ENCODE data around the gene SAMM50.

The SAMM50 gene

DNA sequence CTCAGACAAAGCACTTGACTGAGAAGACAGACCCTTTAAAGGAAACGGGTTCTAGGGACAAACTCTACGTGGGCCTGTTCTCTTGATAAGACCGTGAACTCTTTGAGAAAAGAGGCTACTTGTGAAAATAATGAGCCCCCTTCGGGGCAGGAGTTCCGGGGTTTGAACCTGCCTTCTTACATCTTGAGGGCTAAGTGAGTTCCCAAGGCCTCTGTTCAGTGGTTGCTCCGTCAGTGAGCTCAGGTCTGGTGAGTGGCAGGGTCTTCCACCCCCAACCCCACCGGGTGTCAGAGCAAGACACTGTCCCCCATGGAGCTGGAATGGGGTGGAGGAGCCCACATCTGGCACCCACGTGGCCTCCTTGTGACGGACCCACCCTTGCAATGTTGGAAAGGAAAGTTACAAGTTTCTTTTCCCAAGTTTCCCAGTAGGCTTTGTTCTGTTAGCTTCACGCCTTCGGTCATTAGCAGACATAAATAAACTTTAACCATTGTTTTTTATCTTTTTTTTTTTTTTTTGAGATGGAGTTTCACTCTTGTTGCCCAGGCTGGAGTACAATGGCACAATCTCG is 6.3 kb upstream of the SAMM50 start:
- DNase-seq = no peak

DNA sequence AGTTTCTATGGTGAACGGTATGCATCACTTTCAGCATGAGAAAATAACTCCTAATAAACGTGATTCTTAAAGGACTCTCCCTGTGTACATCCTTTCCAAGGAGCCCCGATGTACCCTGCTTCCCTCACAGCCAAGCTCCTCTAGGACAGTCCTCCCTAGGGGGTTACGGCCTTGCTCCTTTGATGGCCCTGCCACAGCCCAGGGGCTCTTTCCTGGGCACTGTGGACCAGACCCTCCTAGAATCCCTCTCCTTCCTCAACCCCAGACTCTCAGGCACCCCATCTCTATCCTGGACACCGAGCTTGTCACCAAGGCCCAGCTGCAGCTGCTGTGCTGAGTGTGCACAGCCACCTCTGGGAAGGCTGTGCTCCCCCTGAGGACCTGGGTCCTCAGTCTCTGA is 3.9 kb upstream of the SAMM50 start:
- DNase-seq = no peak

DNA sequence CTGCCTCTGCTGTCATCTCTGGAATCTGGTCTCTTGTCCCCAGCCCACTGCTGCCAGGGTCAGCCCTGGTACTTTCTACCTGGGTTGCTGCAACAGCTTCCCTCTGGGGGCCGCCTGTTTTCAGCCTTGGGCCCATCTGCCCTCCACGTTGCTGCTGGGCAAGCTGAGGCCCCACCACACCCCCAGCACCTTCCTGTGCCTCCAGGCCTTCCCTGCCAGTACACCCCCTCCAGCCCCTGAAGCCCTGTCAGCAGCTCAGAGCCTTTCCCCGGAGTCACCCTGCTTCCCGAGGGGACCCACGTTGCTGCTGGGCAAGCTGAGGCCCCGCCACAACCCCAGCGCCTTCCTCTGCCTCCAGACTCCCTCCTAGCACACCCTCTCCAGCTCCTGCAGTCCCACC is 3.3 kb upstream of the SAMM50 start:
- DNase-seq = no peak

DNA sequence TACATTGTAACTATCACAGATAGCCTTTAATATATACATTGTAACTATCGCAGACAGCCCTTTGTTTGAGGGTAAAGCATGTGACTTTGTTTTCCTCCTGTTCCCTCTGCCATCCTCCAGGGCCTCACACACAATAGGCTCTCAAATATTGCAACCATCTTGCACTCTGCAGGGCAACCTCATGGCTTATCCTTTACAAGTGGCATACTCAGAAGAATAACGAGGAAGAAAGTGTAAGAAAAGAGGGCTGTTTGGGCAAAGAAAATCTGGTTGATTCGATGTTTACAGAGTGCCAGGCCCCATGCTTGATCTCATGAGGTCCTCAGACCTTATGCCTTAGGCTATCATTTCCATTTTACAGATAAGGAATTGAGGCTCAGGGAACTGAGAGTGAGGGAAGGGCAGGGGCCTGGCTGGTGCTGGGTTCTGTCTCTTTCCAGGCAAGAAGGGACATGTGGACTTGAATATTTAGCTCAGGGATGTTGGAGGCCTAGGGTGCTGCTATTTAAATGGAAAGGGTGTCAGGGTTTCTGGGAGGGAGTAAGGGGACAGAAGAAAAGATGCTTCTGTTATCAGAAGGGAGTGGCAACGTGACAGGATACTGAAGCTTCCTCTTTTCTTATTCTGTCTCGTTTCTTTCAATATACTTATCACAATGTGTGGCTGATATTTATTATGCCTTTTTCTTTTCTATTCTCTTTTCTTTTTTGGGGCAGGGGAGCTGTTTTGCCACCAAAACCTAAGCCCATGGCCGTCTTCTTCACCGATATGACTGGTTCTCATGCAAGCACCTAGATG is 1.1 kb upstream of the SAMM50 start:
- no peak for DNase-seq

DNA sequence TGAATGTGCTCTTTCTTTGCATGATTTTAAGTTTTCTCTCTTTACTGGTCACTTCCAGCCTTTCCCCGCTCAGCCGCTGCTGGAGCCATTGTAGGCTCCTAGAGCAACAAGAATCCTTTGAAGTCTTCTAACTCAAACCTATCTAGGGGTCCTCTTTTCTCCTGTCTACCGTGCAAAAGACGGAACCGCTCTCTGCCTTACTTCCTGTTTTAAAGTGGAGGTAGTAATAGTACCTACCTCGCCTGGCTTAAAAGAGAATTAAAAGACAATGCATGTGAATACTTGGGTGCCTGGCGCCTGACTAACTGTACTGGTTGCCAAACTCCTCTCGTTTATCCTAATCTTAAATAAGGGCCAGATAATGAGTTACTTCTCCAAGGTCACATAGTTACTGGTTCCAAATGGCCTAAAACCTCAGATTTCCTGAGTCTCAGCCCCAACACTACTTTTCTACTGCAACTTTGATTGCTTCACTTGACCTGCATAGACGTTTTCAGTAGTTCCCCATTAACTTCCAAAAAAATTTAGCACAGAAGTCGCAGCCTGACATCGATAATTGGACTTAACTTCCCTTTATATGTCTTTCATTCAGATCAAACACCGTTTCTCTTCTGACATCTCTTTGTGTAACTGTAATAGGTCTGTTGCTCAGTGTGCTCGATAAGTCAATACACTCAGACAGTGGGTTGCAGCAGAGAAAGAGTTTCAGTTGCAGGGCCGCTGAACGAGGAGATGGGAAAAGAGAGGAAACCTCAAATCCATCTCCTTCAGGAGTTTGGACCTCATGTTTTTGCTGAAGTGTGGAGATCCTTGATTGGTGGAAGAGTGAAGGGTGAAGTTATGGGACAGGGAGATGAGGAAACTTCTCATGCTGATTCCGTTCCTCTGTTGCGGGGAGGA is 891 bp downstream of the SAMM50 start:
- no peak for DNase-seq

DNA sequence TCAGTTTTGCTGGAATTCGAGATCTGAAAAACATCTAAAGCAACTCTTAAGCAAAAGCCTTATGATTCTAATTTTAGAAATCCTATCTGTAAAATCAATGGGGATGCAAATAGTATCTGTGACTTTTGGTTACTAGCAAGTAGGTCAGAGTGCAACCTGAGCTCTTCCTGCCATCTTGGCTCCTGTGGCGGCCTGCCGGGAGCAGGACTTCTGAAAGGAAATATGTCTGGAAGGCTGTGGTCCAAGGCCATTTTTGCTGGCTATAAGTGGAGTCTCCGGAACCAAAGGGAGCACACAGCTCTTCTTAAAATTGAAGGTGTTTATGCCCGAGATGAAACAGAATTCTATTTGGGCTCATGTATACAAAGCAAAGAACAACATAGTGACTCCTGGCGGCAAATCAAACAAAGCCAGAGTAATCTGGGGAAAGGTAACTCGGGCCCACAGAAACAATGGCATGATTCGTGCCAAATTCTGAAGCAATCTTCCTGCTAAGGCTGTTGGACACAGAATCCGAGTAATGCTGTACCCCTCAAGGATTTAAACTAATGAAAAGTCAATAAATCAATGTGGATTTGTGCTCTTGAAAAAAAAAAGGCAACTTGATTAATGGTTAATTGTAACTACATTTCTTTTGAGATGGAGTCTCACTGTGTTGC is 1.7 kb downstream of the SAMM50 start:
- no peak for DNase-seq

DNA sequence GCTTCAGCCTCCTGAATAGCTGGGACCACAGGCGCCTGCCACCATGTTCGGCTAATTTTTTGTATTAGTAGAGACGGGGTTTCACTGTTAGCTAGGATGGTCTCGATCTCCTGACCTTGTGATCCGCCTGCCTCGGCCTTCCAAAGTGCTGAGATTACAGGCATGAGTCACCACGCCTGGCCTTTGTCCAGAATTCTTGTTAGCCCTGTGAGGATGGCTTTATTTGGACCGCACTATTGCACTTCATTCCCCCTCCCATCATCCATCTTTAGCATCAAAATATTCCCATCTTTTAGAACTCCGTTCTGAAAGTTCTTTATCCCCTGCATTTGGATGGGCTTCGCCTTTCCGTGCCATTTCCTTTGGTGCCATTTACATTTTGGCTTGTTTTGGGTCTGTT is 2.6 kb downstream of the SAMM50 start:
- no peak for DNase-seq

DNA sequence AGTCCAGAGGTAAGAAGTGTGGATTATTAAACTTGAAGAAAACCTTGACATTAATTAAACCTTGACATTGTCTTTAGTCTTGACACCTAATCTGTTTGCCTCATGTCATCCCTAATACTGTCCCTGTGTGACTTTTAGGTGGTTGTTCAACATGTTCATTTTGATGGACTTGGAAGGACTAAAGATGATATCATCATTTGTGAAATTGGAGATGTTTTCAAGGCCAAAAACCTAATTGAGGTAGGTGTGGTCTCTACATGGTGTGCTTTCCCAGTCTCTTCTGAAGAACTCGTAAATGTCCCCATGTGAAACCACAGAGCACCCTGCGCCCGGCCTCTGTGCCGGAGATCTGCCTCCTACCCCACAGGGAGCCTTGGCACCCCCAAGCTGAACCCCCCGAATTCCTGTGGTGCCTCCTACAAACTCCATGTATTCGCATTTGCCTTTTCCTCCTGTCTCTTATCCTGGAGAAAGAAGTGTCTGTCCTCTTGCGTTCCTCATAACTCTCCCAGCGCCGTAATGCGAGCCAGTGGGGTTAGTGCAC is 9.1 kb downstream of the SAMM50 start:
- no peak for DNase-seq

DNA sequence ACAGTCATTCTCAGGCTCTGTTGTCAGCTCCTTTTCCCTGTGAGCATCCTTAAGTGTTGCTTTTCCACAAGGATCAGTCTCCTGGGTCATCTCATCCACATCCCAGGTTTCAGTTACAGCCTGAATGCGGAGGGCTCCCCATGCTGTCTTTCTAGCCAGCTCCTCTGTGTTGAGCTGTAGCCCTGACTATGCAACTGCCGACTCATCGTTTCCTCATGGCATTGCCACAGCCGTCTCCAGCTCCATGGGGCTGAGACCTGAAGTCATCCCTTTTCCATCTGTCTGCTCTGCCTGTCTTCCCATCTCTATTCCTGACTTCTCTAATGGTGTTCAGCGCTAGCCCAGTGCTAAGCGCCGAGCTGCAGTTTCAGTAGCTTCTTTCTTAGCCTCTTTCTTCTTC is 11.8 kb downstream of the SAMM50 start:
- DNase-seq = no peak

DNA sequence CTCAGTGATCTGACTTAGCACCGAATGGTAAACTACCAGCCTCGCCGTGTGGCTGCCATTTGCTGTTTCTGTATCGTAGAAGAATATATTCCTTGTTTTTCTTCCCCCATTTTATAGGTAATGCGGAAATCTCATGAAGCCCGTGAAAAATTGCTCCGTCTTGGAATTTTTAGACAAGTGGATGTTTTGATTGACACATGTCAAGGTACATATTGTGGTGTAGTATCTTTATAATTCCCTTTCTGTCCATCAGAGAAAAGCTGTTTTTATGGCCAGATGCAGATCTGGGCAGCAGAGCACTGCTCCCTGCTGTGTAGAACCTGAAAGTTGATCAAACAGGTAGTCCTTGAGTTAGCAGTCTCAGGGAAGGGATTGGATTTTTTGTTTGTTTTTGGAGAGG is 13.4 kb downstream of the SAMM50 start:
- no peak for DNase-seq

DNA sequence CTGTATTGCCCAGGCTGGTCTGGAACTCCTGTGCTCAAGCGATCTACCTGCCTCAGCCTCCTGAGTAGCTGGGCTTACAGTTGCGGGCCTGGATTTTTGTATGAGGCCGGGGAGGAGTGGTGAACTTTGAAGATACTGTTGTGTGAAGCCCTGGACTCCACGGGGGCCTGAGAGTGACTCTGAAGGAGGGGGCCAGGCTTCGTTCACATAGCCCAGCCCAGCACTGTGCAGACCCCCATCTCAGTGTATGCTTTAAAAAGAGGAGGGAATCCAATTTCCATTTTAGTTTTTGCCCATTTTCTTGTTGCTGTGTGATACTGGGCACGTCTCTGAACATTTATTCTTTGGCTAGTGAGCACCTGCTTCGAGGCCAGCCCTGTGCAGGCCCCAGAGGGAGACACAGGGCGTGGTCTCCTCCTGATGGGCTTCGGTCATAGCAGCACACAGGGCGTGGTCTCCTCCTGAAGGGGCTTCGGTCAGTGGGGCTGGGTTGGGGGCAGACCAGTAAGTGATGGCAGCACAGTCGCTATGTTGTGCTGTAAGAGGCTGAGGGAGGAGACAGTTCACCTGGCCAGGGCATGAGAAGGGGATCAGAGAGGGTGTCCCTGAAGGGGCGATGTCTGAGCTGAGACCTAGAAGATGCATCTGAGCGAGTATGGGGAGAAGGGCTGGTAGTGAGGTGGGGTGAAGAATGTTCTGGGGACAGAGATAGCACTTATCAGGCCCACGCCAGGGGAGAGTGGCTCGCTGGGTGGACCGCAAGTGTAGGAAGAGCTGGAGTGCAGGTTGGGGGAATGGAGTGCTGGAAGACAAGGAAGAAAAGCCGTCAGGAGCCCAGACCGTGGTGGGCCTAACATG is 14.0 kb downstream of the SAMM50 start:
- no peak for DNase-seq

DNA sequence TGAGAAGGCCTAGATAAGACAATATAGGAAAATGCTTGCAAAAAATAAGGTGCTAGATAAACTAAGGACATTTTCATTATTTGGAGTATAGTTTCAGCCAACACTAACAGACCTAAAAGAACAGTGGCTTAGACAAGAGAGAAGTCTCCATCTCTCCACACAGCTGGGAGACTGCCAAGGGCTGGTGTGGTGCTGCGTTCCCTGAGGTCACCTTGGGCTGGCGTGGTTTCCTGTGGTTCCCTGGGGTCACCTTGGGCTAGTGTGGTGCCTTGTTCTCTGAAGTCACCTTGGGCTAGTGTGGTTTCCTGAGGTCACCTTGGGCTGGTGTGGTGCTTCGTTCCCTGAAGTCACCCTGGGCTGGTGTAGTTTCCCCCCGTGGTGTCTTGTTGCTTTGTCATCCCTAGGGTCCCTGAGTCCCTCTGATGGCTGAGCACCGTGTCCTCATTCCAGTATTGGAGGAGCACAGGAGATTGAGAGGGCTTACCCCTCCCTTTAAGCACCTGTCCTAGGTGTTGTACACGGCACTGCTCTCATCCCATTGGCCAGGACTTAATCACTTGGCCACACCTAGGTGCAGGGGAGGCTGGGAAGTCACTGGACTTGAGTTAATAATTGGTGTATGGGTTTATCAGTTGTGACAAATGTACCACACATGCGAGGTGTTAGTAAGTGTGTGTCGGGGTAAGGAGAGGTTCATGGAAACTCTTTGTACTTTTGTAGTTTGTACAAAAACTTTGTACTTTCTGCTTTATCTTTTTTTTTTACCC is 14.9 kb downstream of the SAMM50 start:
- DNase-seq = no peak

DNA sequence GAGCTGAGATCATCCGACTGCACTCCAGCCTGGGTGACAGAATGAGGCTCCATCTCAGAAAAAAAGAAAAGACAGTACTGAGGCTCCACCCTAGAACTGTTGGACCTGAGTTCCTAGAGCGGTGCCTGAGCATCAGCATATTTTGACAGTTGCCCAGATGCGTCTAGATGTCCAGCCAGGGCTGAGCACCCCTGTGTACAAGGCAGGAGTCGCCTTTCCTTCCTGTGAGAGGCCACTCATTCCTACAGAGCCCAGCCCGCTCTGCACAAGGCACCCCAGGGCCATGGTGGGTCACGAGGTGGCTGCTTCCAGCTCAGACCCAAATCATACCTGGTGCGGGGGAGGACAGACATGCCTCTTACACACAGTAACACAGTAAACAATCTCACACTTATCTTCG is 15.9 kb downstream of the SAMM50 start:
- DNase-seq = no peak

DNA sequence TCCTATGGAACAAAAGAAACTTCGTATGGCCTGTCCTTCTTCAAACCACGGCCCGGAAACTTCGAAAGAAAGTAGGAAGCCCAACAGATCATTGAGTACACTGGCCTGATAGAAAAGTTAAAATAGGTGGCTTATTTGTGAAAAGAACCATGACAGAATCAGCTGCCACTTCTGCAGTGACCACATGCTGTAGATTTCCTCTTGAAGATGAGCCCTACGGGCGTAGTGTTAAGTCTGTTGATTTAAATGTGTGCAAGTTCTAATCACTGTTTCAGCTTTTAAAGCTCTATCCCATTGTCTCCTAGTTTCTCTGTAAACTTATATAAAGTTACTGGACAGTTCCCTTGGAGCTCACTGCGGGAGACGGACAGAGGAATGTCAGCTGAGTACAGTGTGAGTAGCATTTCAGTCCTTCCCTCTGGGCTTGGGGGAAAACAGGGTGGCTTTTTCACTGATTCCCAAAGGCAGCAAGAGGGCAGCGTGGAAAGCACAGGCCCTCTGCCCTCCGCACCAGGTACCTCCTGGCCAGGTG is 17.8 kb downstream of the SAMM50 start:
- DNase-seq = no peak

DNA sequence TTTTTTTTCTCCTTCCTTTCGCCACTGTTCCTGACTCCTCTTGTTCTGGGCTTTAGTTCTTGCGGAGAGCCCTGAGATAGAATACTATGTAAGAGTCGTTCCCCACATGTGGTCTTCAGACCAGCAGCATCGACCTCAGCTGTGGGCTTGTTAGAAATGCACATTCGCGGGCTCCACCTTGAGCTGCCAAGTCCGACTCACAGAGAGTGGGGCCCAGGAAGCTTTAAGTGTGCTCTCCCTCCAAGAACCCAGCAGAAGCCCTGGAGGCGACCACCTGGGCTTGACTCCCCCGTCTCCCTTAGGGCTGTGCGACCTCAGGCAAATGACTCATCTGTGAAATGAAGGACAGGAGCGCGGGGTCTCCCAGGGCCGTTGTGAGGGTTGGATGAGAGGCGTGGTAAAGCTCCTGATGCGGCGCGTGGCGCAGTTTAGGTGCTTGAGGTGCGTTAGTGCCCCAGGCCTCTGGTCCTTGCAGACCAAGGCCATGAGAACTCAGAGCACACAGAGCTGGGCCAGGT is 18.8 kb downstream of the SAMM50 start:
- no peak for DNase-seq

DNA sequence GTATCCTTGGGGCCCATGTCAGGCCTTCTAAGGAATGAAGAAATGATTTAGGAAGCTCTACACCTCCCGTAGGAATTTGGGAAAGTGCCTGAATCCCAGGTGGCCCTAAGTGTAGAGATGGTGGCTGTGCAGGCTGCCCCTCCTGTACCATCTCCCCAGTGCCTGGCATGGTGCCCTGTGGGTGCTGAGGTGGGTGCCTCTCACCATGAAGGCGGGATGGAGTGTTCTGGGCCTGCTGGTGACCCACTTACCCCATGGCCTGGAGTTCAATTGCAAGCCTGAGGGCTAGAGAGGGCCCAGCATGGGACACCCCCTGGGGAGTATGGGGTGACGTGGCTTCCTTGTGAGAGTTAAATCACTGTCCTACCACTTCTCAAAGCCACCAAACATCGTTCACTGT is 19.8 kb downstream of the SAMM50 start:
- DNase-seq = no peak

DNA sequence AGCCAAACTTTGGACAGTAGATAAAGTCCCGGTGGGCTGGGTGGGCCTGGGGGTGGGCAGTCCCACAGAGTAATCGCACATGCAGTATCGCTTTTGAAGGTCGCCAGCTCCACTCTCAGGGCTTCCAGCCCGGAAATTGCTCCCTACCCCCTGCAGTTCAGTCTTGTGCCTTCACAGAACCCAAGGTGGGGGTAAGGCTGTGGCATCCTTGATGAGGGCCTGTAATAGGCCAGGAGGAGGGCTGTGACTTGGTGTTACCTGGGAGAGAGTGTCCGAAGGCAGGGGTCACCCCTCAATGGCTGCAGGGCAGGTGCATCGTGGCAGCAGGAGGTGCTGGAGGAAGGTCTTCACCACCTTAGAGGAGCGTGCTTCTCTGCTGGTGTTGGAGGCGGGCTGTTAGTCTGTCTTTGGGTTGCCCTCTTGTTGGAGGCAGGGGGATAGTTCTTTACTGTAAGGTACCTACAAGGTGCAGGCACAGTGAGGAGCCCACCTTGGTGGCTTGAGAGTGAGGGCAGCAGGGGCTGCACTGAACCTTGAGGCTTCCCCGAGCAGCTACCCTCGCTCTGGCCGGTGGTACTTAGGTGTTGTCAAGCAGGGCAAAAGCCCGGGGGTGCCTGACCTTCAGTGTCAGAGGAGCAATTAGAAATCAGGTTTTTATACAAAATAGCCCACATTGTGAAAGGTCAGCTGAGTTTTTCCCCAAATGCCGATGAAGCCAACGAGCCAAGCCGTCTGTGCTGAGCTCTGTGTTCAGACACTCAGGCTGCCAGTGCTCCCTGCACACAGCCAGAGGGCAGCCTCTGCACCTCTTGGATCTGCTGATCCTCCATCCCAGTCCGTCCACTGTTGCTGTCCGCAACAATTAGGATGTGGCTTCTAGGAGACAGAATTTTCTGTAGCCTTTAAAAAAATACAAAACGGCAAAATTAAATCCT is 21.9 kb downstream of the SAMM50 start:
- no peak for DNase-seq

DNA sequence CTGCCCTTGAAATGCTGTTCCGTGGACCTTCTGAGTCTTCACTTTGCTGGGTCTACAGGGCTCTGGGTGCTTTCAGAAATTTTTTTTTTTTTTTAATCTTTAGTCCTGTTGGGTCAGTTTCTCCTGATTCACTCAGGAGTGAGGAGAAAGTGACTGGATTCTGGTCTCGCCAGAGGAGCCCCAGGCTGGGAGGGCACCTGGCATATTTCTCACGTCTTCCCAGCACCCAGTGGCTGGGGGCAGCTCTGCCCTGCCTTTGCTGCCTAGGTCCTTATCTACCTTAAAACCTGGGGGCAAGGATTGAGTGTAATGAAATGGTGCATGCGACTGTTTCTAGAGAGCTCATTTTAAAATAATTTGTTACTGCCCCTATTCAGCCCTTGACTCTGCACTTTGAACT is 23.3 kb downstream of the SAMM50 start:
- DNase-seq = no peak

DNA sequence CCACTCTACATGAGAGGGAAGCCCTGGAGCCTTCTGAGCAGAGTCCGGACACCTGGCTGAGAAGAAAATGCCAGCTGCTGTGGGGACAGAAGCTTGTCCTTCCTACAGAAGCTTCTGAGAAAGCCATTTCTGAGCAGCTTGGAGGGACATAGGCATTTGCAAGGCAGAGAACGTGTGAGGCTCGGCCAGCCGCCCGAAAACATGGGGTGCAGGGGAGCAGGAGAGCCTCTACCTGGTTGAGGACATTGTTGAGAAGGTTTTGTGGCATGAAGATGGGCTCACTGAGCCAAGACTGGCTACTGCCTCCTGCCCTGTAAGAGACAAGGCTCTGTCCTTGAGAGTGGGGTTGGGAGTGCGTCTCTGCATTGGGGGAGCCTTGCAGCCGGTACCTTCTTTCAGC is 25.3 kb downstream of the SAMM50 start:
- DNase-seq = no peak

DNA sequence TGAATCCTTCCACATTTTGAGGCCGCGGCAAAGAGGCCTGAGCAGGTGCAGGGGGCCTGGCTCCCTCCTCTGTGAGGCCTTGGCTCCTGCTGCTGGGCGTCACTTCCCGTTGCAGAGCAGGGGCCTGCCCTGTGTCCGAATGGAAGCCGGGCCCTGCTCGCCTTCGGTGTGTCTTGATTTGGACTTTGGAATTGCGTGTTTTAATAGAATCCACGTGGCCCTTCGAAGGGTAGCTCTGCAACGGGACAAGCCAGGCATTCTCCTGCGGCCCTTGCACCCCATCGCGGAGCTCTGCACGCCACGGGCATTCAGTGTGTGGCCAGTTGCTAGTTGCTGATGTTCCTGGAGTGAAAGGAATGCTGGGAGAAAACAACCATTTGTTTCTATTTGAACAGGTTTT is 25.8 kb downstream of the SAMM50 start:
- no peak for DNase-seq
